ENCODE measurements around the gene VAMP8. TPM values are rescaled to one million over a fixed set of nuclear protein-coding genes. Genes with fewer than 3 reads are reported as not detected.
A peak's percentile ranks its signal among the peaks of the same experiment; 100 is the strongest.
"Not testable (repeated sequence)": the region's sequence is repeated elsewhere in the genome, so short reads cannot be mapped to it uniquely, and the experiment has no call there.

VAMP8 gene
- total RNA-seq, 2 experiments from 2014 or later: 112 to 114 TPM

GRCh38 chr2:85560403-85560726 lies 17.0 kb upstream of the VAMP8 start:
- not testable (repeated sequence) for DNase-seq, H3K9me3 Mint-ChIP-seq, H3K36me3 Mint-ChIP-seq, H3K27me3 Mint-ChIP-seq
- Mint-ChIP-seq H3K4me3 (peak overlapping the region; percentile 92), H3K27ac (peak overlapping the region; percentile 83), H3K4me1 (ENCODE audit: low read depth) (peaks cover 38% of the 10 kb centered on the region)
- intact Hi-C loops (cut with micrococcal nuclease): loop anchor here (2.0 kb wide), 1 partner anchor 22 kb away; the partner anchor contains the start of gene MAT2A
- POLR2A ChIA-PET: interaction anchor here (0.7 to 3.5 kb wide), 6 partner anchors 8 to 53 kb away, joined by 3 to 30 read pairs (median 5); partner anchors contain the start of genes C2orf68 and MAT2A
- CTCF ChIA-PET: interaction anchor here (1.4 to 5.6 kb wide), 2 partner anchors 10 to 206 kb away, joined by 3 to 45 read pairs; partner anchors contain the start of gene ELMOD3

- H3K36me3 Mint-ChIP-seq: peaks cover 7% of the 10 kb centered on the region
- H3K27ac Mint-ChIP-seq: peak overlapping the region; percentile 83
- POLR2A ChIA-PET: interaction anchor here (0.7 to 3.5 kb wide), 8 partner anchors 9 to 234 kb away, joined by 3 to 30 read pairs (median 5); partner anchors contain the start of genes C2orf68 and MAT2A
- peaks cover 37% of the 10 kb centered on the region for H3K4me1 Mint-ChIP-seq (ENCODE audit: low read depth)
- intact Hi-C loops (cut with micrococcal nuclease): loop anchor here (1.0 to 2.0 kb wide), 5 partner anchors 16 to 55 kb away; partner anchors contain the start of genes MAT2A, RNF181, USP39 and VAMP8
- no peaks in the 10 kb centered on the region for H3K9me3 Mint-ChIP-seq
- peak overlapping the region; percentile 92 for H3K4me3 Mint-ChIP-seq
- no peaks in the 10 kb centered on the region for H3K27me3 Mint-ChIP-seq
- no peak for DNase-seq
- CTCF ChIA-PET: interaction anchor here (1.0 to 5.6 kb wide), 3 partner anchors 11 to 206 kb away, joined by 3 to 45 read pairs (median 3); partner anchors contain the start of gene ELMOD3
Measured at GRCh38 chr2:85560812-85561279, 16.5 kb upstream of the VAMP8 start.

GRCh38 chr2:85561280-85562212 lies 15.8 kb upstream of the VAMP8 start, which contains the start of gene GGCX:
TSS of gene GGCX (minus strand) at chr2:85561493. CDS start at chr2:85561428, 65 bp downstream.
- CTCF ChIA-PET: interaction anchor here (0.7 to 5.6 kb wide), 4 partner anchors 11 to 587 kb away, joined by 3 to 45 read pairs (median 3); partner anchors contain the start of gene ELMOD3
- H3K9me3 Mint-ChIP-seq: no peaks in the 10 kb centered on the region
- H3K4me3 Mint-ChIP-seq: peak within 1 kb of the TSS; percentile 92
- intact Hi-C loops (cut with micrococcal nuclease): loop anchor here (1.0 to 2.0 kb wide), 5 partner anchors 16 to 55 kb away; partner anchors contain the start of genes MAT2A, RNF181, USP39 and VAMP8
- H3K27ac Mint-ChIP-seq: peak within 1 kb of the TSS; percentile 83
- H3K36me3 Mint-ChIP-seq: peaks cover 7% of the 10 kb centered on the region
- H3K27me3 Mint-ChIP-seq: no peaks in the 10 kb centered on the region
- H3K4me1 Mint-ChIP-seq (ENCODE audit: low read depth): peaks cover 37% of the 10 kb centered on the region
- peak; percentile 98 for DNase-seq
- POLR2A ChIA-PET: interaction anchor here (0.6 to 3.5 kb wide), 11 partner anchors 9 to 235 kb away, joined by 3 to 30 read pairs (median 4); partner anchors contain the start of genes ELMOD3, MAT2A and RETSAT

DNA sequence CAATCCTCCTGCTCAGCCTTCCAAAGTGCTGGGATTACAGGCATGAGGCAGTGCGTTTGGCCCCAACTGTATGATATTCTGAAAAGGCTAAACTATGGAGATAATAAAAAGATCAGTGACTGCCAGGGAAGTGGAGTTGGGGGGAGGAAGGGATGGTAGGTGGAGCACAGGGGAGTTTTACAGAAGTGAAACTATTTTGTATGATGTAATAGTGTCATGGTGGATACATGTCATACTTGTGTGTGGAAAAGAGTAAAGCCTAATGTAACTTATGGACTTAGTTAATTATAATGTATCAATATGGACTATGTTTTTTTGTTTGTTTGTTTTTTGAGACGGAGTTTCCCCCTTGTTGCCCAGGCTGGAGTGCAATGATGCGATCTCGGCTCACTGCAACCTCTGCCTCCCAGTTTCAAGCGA lies 13.2 kb upstream of the VAMP8 start:
- intact Hi-C loops (cut with micrococcal nuclease): no loop called here
- Mint-ChIP-seq H3K36me3 (no peaks in the 10 kb centered on the region), H3K9me3 (no peaks in the 10 kb centered on the region), H3K4me3 (no peak overlapping the region), H3K4me1 (ENCODE audit: low read depth) (peaks cover 26% of the 10 kb centered on the region), H3K27ac (no peak overlapping the region), H3K27me3 (no peaks in the 10 kb centered on the region)
- no peak for DNase-seq
- CTCF ChIA-PET: no interaction called here
- POLR2A ChIA-PET: interaction anchor here (0.6 kb wide), 1 partner anchor 217 kb away, joined by 3 read pairs; no protein-coding TSS in a partner anchor

- no peak for DNase-seq
- Mint-ChIP-seq H3K4me3 (no peak overlapping the region), H3K4me1 (ENCODE audit: low read depth) (peaks cover 9% of the 10 kb centered on the region), H3K27me3 (no peaks in the 10 kb centered on the region), H3K27ac (no peak overlapping the region), H3K36me3 (no peaks in the 10 kb centered on the region), H3K9me3 (no peaks in the 10 kb centered on the region)
- CTCF ChIA-PET: no interaction called here
- intact Hi-C loops (cut with micrococcal nuclease): no loop called here
- POLR2A ChIA-PET: interaction anchor here (0.6 to 1.1 kb wide), 2 partner anchors 27 to 129 kb away, joined by 3 read pairs; partner anchors contain the start of gene MAT2A
Measured at GRCh38 chr2:85566265-85566664, 11.1 kb upstream of the VAMP8 start.

DNA sequence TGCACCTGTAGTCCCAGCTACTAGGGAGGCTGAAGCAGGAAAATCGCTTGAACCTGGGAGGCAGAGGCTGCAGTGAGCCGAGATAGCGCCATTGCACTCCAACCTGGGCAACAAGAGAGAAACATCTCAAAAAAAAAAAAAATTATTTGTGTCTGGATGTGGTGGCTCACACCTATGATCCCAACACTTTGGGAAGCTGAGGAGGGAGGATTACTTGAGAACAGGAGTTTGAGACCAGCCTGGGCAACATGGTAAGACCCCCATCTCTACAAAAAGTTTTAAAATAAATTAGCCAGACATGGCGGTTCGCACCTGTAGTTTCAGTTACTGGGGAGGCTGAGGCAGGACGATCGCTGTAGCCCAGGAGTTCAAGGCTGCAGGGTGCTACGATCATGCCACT lies 1.6 kb upstream of the VAMP8 start:
- no peaks in the 10 kb centered on the region for H3K27me3 Mint-ChIP-seq
- peaks cover 7% of the 10 kb centered on the region for H3K36me3 Mint-ChIP-seq
- intact Hi-C loops (cut with micrococcal nuclease): no loop called here
- H3K27ac Mint-ChIP-seq: no peak overlapping the region
- CTCF ChIA-PET: interaction anchor here (0.9 to 1.4 kb wide), 2 partner anchors 23 to 25 kb away, joined by 3 read pairs; no protein-coding TSS in a partner anchor
- no peaks in the 10 kb centered on the region for H3K9me3 Mint-ChIP-seq
- peaks cover 22% of the 10 kb centered on the region for H3K4me1 Mint-ChIP-seq (ENCODE audit: low read depth)
- H3K4me3 Mint-ChIP-seq: no peak overlapping the region
- POLR2A ChIA-PET: no interaction called here
- no peak for DNase-seq

DNA sequence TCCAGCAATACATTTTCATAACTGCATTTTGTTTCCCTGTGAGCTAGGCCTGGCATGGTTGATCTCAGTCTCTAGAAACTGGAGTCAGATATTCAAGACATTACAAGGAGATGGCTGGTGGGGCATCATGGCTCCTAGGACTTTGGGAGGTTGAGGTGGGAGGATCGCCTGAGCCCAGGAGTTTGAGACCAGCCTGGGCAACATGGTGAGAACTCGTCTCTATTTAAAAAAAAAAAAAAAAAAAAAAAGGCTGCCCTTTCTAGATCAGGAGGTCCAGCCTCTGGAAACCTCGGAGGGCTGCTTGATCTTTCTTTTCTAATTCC lies 362 bp upstream of the VAMP8 start:
- peaks cover 14% of the 10 kb centered on the region for H3K36me3 Mint-ChIP-seq
- peak overlapping the region; percentile 95 for H3K4me3 Mint-ChIP-seq
- intact Hi-C loops (cut with micrococcal nuclease): loop anchor here (1.0 kb wide), 1 partner anchor 16 kb away; the partner anchor contains the start of gene GGCX
- H3K4me1 Mint-ChIP-seq (ENCODE audit: low read depth): peaks cover 26% of the 10 kb centered on the region
- ChIA-PET POLR2A (interaction anchor here (0.5 to 3.1 kb wide), 8 partner anchors 10 to 249 kb away, joined by 3 to 20 read pairs (median 4); partner anchors contain the start of genes MAT2A, RNF181, SH2D6 and TGOLN2), CTCF (interaction anchor here (1.1 to 1.9 kb wide), 3 partner anchors 18 to 61 kb away, joined by 3 to 10 read pairs (median 6); partner anchors contain the start of gene RNF181)
- no peaks in the 10 kb centered on the region for H3K27me3 Mint-ChIP-seq
- H3K27ac Mint-ChIP-seq: peak overlapping the region; percentile 87
- DNase-seq: no peak
- no peaks in the 10 kb centered on the region for H3K9me3 Mint-ChIP-seq

- no peaks in the 10 kb centered on the region for H3K9me3 Mint-ChIP-seq
Measured at GRCh38 chr2:85578243-85579180, 1.1 kb downstream of the VAMP8 start.

DNA sequence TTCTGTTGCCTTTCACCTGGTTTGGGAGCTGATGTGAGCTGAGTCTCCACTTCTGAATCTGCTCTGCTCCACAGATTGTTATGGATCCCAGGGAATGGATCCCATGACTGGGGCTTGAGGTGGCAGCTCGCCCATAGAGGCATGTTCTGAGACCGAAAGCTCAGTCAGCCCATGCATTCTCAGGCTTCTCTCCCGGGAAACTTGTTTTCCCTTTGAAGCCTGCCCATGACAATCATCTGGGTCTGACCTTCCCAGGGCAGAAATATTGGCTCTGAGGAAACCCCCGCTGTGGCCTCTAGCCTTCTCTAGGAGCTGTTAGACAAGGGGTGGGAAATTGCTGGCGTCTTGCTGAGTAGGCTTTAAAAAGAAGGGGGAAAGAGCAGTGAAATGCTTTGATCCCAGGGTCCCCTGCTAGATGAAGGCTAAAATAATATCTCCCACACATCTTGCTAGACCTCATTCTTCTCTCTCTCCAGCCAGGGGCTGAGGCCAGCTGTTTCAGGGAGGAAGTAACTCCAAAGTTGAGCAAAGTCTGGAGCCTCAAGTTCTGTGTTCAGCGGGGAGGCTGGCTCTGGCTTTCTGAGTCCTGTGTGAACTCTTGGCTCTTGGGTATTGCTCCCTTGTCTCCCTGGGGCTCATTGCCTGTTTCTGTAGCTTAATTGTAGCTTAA lies 2.0 kb downstream of the VAMP8 start:
- no peak for DNase-seq
- H3K27me3 Mint-ChIP-seq: no peaks in the 10 kb centered on the region
- H3K27ac Mint-ChIP-seq: peak overlapping the region; percentile 87
- peaks cover 17% of the 10 kb centered on the region for H3K36me3 Mint-ChIP-seq
- peak overlapping the region; percentile 95 for H3K4me3 Mint-ChIP-seq
- H3K4me1 Mint-ChIP-seq (ENCODE audit: low read depth): peaks cover 39% of the 10 kb centered on the region
- no peaks in the 10 kb centered on the region for H3K9me3 Mint-ChIP-seq
- intact Hi-C loops (cut with micrococcal nuclease): loop anchor here (2.0 kb wide), 1 partner anchor 15 kb away; the partner anchor contains the start of gene RNF181
- CTCF ChIA-PET: interaction anchor here (0.9 to 2.2 kb wide), 3 partner anchors 23 to 159 kb away, joined by 3 to 7 read pairs (median 3); partner anchors contain the start of gene TMEM150A
- POLR2A ChIA-PET: interaction anchor here (0.5 to 3.1 kb wide), 6 partner anchors 16 to 161 kb away, joined by 3 to 20 read pairs (median 4); partner anchors contain the start of genes GGCX, RNF181 and SH2D6

More at GRCh38 chr2:85578243-85579180, 1.1 kb downstream of the VAMP8 start:
- CTCF ChIA-PET: interaction anchor here (0.8 to 2.2 kb wide), 8 partner anchors 16 to 158 kb away, joined by 3 to 10 read pairs (median 4); partner anchors contain the start of genes RNF181 and TMEM150A
- Mint-ChIP-seq H3K4me1 (ENCODE audit: low read depth) (peaks cover 35% of the 10 kb centered on the region), H3K27me3 (no peaks in the 10 kb centered on the region), H3K27ac (peak overlapping the region; percentile 87), H3K36me3 (peaks cover 16% of the 10 kb centered on the region), H3K4me3 (peak overlapping the region; percentile 95)
- POLR2A ChIA-PET: interaction anchor here (0.6 to 3.1 kb wide), 10 partner anchors 9 to 251 kb away, joined by 3 to 20 read pairs (median 5); partner anchors contain the start of genes GGCX, MAT2A, RNF181 and SH2D6
- peak; percentile 44 for DNase-seq
- intact Hi-C loops (cut with micrococcal nuclease): loop anchor here (2.0 kb wide), 1 partner anchor 16 kb away; the partner anchor contains the start of gene RNF181

- ChIA-PET CTCF (no interaction called here), POLR2A (interaction anchor here (0.5 to 1.5 kb wide), 2 partner anchors 36 to 41 kb away, joined by 3 read pairs; no protein-coding TSS in a partner anchor)
- Mint-ChIP-seq H3K27ac (no peak overlapping the region), H3K9me3 (no peaks in the 10 kb centered on the region), H3K4me3 (no peak overlapping the region), H3K4me1 (ENCODE audit: low read depth) (peaks cover 43% of the 10 kb centered on the region), H3K36me3 (peaks cover 17% of the 10 kb centered on the region), H3K27me3 (no peaks in the 10 kb centered on the region)
- intact Hi-C loops (cut with micrococcal nuclease): no loop called here
- no peak for DNase-seq
Measured at GRCh38 chr2:85580206-85580605, 2.8 kb downstream of the VAMP8 start.

All from activated CD4-positive, alpha-beta memory T cell treated with anti-CD3 and anti-CD28 coated beads for 36 hours (primary cell).